Ectodermal cell (in vitro differentiated cells): Measurements from ENCODE around the gene SCAMP4.
"Not testable (repeated sequence)": the region's sequence is repeated elsewhere in the genome, so short reads cannot be mapped to it uniquely, and the experiment has no call there.

Experiments used
- H3K27ac ChIP-seq: 2 replicates; pipeline ENCODE4 v1.7.0; 2013; ENCODE audit warnings: mild to moderate bottlenecking, low read depth, low read length; ENCODE audit not compliant: insufficient read depth, poor library complexity, severe bottlenecking
- H3K27me3 ChIP-seq: 2 replicates; pipeline ENCODE4 v1.7.0; 2013; ENCODE audit warnings: mild to moderate bottlenecking, low read length; ENCODE audit not compliant: insufficient read depth, control insufficient read depth, poor library complexity, severe bottlenecking
- H3K36me3 ChIP-seq: one replicate; pipeline ENCODE4 v1.7.0; 2013; ENCODE audit warnings: low read length; ENCODE audit not compliant: control insufficient read depth, insufficient read depth
- H3K4me1 ChIP-seq: one replicate; pipeline ENCODE4 v1.7.0; 2013; ENCODE audit warnings: low read length; ENCODE audit not compliant: control insufficient read depth, insufficient read depth
- H3K4me3 ChIP-seq: 2 replicates; pipeline ENCODE4 v1.7.0; 2013; ENCODE audit warnings: low read depth, low read length, control low read depth; ENCODE audit not compliant: insufficient read depth
- H3K9me3 ChIP-seq: 2 replicates; pipeline ENCODE4 v1.7.0; 2013; ENCODE audit warnings: mild to moderate bottlenecking, low read length, moderate library complexity; ENCODE audit not compliant: control insufficient read depth
- WGBS, 2 experiments: methylation state at CpG; one replicate each; pipeline ENCODE4 v1.1.7; 2013; ENCODE audit warnings: missing lambda C conversion rate in 2 of 2; 5-methylcytosine and 5-hydroxymethylcytosine counted together

Gene SCAMP4

GRCh38 chr19:1883784-1884183 is 21.4 kb upstream of the SCAMP4 start:
- Histone ChIP-seq H3K36me3 (no peaks in the 10 kb centered on the region), H3K27me3 (no peaks in the 10 kb centered on the region), H3K27ac (no peak overlapping the region), H3K9me3 (no peaks in the 10 kb centered on the region), H3K4me3 (peak overlapping the region; percentile 87), H3K4me1 (peaks cover 42% of the 10 kb centered on the region)
- 83 to 85% methylated on average over 8 of the region's 8 CpGs for WGBS, 2 experiments

GRCh38 chr19:1884291-1884718 is 20.9 kb upstream of the SCAMP4 start:
- H3K4me3 ChIP-seq: peak overlapping the region; percentile 87
- peaks cover 42% of the 10 kb centered on the region for H3K4me1 ChIP-seq
- H3K9me3 ChIP-seq: no peaks in the 10 kb centered on the region
- H3K27me3 ChIP-seq: no peaks in the 10 kb centered on the region
- no peaks in the 10 kb centered on the region for H3K36me3 ChIP-seq
- WGBS, 2 experiments: 31 to 34% methylated on average over 11 of the region's 11 CpGs
- H3K27ac ChIP-seq: no peak overlapping the region

GRCh38 chr19:1884719-1885334 is 20.4 kb upstream of the SCAMP4 start:
- WGBS, 2 experiments: 1% methylated on average over 56 of the region's 56 CpGs
- Histone ChIP-seq H3K36me3 (no peaks in the 10 kb centered on the region), H3K4me3 (peak overlapping the region; percentile 87), H3K27ac (no peak overlapping the region), H3K4me1 (peaks cover 42% of the 10 kb centered on the region), H3K9me3 (no peaks in the 10 kb centered on the region), H3K27me3 (no peaks in the 10 kb centered on the region)

GRCh38 chr19:1885398-1886119 is 19.6 kb upstream of the SCAMP4 start, which contains the start of gene ABHD17A:
TSS of gene ABHD17A (minus strand) at chr19:1885496. CDS start at chr19:1881566, 3,930 bp downstream.
- H3K27me3 ChIP-seq, H3K36me3 ChIP-seq, H3K27ac ChIP-seq, H3K9me3 ChIP-seq: not testable (repeated sequence)
- H3K4me1 ChIP-seq: peaks cover 42% of the 10 kb centered on the region
- peak within 1 kb of the TSS; percentile 87 for H3K4me3 ChIP-seq
- WGBS, 2 experiments: 22 to 23% methylated on average over 46 of the region's 46 CpGs

- H3K4me3 ChIP-seq, H3K9me3 ChIP-seq, H3K27me3 ChIP-seq, H3K27ac ChIP-seq, H3K36me3 ChIP-seq: not testable (repeated sequence)
- WGBS, 2 experiments: 95 to 98% methylated on average over 15 of the region's 15 CpGs
- peaks cover 42% of the 10 kb centered on the region for H3K4me1 ChIP-seq
Observed at GRCh38 chr19:1886360-1886759, 18.8 kb upstream of the SCAMP4 start.

- H3K9me3 ChIP-seq: no peaks in the 10 kb centered on the region
- H3K36me3 ChIP-seq: no peaks in the 10 kb centered on the region
- H3K4me3 ChIP-seq: no peak overlapping the region
- no peaks in the 10 kb centered on the region for H3K27me3 ChIP-seq
- 83 to 85% methylated on average over 5 of the region's 5 CpGs for WGBS, 2 experiments
- peaks cover 26% of the 10 kb centered on the region for H3K4me1 ChIP-seq
- no peak overlapping the region for H3K27ac ChIP-seq
Observed at GRCh38 chr19:1888385-1888784, 16.8 kb upstream of the SCAMP4 start.

- no CpG with 5 or more reads among the region's 1 CpG for WGBS, 2 experiments
- Histone ChIP-seq H3K27me3 (no peaks in the 10 kb centered on the region), H3K36me3 (no peaks in the 10 kb centered on the region), H3K9me3 (no peaks in the 10 kb centered on the region), H3K4me3 (no peak overlapping the region), H3K4me1 (peaks cover 15% of the 10 kb centered on the region), H3K27ac (no peak overlapping the region)
Observed at GRCh38 chr19:1889907-1890306, 15.3 kb upstream of the SCAMP4 start.

GRCh38 chr19:1893791-1894190 is 11.4 kb upstream of the SCAMP4 start:
- 58 to 61% methylated on average over 14 to 15 of the region's 17 CpGs for WGBS, 2 experiments
- H3K9me3 ChIP-seq: no peaks in the 10 kb centered on the region
- H3K4me3 ChIP-seq: no peak overlapping the region

GRCh38 chr19:1896508-1896907 is 8.7 kb upstream of the SCAMP4 start:
- H3K27me3 ChIP-seq: no peaks in the 10 kb centered on the region
- no peaks in the 10 kb centered on the region for H3K36me3 ChIP-seq
- 90 to 91% methylated on average over 13 of the region's 13 CpGs for WGBS, 2 experiments
- no peaks in the 10 kb centered on the region for H3K9me3 ChIP-seq
- no peak overlapping the region for H3K4me3 ChIP-seq
- H3K4me1 ChIP-seq: peaks cover 2% of the 10 kb centered on the region
- H3K27ac ChIP-seq: no peak overlapping the region

More at GRCh38 chr19:1893791-1894190, 11.4 kb upstream of the SCAMP4 start:
- no peaks in the 10 kb centered on the region for H3K27me3 ChIP-seq
- peaks cover 2% of the 10 kb centered on the region for H3K4me1 ChIP-seq
- H3K36me3 ChIP-seq: no peaks in the 10 kb centered on the region
- H3K27ac ChIP-seq: no peak overlapping the region

- H3K36me3 ChIP-seq: no peaks in the 10 kb centered on the region
- H3K4me3 ChIP-seq: no peak overlapping the region
- no peaks in the 10 kb centered on the region for H3K9me3 ChIP-seq
- WGBS, 2 experiments: 94% methylated on average over 16 of the region's 16 CpGs
- peaks cover 8% of the 10 kb centered on the region for H3K4me1 ChIP-seq
- H3K27me3 ChIP-seq: no peaks in the 10 kb centered on the region
- no peak overlapping the region for H3K27ac ChIP-seq
Observed at GRCh38 chr19:1901940-1902404, 3.2 kb upstream of the SCAMP4 start.
